Epidermal melanocyte (primary cell): Measurements from ENCODE around the gene DNAJB8.

Source experiments
- DNase-seq: peaks from one replicate; pipeline ENCODE4 v3.0.0; 2011; ENCODE audit warnings: low spot score; ENCODE audit not compliant: insufficient read length

Gene DNAJB8

DNA sequence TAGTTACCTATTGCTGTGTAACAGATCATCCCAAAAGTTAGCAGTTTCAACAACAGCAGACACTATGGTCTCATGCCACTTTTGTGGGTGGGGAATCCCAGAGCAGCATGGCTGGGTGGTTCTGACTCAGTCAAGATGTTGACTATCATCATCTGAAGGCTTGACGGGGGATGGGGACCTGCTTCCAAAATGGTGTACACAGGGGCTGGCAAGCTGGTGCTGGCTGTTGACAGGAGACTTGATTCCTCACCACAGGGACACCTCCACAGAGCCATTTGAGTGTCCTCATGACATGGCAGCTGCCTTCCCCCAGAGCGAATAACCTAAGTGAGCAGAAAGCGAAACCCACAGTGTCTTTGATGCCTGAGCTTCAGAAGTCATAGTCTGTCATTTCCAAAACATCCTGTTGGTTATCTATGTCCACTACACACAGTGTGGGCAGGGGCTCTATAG is 19.1 kb downstream of the DNAJB8 start:
- DNase-seq, result no peak

DNA sequence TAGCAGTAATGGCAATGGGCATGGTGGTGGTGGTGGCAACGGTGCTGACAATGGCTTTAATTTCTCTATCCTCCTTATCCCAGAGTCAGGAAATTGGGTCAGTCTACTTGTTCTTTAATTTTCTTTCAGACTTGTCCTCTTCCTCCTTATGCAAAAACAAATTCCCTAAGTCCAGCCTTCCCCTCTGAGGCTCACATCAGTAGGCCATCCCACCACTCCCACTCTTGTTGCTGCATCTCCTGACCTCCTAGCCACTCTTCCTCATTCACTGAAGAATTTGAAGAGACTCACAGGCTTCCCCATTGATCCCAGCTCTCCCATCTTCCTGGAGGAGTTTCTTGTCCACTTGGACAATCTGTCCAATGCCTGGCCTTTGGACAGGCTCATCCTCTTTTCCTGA is 19.9 kb downstream of the DNAJB8 start:
- no peak for DNase-seq

DNA sequence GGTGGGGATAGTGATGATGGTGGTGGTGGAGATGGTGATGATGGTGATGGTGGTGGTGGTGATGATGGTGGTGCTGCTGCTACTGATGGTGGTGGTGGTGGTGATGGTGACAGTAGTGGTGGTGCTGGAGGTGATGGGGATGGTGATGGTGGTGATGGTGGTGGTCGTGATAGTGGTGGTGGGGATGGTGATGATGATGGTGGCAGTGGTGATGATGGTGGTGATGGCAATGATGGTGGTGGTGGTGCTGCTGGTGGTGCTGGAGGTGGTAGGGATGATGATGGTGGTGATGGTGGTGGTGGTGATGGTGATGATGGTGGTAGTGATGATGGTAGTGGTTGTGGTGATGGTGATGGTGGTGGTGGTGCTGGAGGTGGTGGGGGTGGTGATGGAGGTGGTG is 21.3 kb downstream of the DNAJB8 start:
- no peak for DNase-seq

DNA sequence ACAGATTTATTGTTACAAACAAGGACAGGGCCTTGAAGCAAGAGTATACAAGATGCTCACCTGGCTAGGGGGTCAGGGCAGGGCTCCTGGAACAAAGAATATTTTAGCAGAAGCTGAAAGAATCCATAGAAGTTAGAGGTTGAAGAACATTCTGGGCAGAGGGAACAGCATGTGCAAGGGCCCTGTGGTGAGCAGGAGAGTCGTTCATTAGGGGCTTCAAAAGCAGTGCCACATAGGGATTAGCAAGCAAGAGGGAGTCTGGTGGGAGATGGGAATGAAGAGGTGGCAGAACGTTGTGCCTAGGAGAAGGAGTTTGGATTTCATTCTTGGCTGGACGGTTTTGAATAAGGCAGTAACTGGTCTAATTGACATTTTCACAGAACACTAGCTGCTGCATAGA is 22.9 kb downstream of the DNAJB8 start:
- DNase-seq, result no peak

DNA sequence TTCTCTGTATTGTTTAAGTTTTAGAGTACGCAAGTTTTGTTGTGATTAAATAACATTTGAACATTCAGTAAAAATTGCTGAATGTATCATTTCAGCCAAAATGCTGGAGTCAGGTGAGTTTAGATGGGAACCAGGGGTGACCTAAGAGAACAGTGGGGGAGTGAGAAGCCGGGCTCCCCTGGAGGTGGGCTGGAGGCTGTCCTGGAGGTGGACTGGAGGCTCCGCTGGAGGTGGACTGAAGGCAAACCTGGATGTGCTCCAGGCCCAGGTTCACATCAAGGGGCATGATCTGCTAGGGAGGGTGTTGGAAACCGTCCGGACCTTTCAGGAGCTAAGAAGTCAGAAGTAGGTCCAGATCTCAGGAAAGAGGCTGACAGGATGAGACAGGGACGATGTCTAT is 23.7 kb downstream of the DNAJB8 start:
- no peak for DNase-seq

DNA sequence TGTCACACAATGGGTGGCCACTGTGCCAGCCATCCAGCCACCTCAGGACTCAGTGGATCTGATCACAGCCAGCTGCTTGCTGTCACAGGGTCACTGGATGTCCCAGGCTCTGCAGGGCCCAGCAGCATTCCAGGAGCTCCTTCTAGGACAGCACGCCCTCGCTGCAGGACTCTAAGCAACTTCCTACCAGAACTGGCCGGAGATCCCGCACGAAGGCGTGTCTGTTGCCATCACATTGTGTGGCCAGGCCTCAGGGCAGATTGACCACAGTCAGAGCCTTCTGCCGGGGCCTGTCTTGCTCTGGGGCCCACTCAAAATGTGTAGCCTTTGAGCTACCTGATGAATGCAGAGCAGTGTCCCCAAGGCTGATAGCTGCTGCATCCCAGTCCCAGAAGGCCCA is 24.6 kb downstream of the DNAJB8 start:
- no peak for DNase-seq

DNA sequence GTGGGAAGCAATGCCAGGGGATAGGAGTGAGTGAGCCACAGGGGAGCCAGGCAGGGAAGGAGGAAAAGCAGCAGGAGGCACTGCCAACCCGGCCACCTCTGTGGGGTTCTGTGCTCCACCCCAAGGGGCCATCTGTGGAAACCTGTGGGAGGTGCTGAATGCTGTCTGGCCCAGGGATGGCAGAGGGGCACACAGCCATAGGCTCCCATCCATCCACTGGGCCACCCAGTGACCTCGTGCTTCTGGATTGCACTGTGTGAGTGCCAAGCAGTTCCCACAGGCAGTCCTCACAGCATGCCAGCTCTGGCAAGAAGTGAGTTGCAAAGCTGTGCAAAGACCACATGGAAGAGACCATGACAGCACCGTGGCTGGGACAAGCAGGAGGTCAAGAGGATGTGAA is 27.5 kb downstream of the DNAJB8 start:
- DNase-seq, result no peak

DNA sequence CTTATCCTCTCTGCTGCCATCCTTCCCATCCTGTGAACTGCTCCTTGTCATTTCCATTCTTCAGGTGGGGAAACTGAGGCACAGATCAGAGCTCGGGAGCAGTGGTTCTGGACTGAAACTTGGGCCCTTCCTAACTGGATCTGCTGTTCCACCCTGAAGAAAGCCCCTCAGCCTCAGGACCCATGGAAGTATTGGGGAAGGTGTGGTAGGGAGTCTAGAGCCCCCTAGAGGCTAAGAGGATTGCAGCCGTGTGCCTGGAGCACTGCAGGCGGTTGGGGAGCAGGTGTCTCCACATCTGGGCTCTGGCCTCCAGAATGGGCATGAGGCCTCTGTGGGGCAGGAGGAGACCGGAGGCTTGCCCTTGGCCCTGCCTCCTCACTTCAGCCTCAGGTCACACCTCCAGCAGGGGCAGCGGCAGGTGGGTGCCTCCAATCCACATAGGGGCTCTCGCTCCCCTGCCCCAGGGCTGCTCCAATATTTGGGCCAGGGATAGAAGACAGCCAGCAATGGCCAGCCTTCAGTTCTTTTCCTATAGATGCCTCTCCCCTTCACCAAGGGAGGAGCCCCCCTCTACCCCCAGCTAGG is 28.1 kb downstream of the DNAJB8 start:
- DNase-seq, result no peak

DNA sequence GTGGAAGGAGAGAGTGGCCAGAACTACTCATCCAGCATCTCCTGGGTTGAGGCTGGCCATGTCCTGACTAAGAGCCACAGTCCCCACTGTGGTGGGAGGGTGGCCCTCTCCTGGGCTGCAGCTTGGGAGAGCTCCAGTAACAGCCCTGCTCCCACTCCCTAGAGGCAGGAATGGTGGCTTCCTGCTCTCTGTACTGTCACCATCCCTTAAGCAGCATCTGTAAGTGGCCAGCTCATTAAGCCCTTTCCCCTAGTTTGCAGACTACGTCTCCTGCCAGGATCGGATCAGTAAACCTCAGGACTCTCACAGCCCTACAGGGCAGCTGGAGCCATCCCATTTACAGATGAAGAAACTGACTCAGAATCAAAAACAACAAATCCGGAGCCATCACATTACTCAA is 30.5 kb downstream of the DNAJB8 start:
- DNase-seq, result no peak

DNA sequence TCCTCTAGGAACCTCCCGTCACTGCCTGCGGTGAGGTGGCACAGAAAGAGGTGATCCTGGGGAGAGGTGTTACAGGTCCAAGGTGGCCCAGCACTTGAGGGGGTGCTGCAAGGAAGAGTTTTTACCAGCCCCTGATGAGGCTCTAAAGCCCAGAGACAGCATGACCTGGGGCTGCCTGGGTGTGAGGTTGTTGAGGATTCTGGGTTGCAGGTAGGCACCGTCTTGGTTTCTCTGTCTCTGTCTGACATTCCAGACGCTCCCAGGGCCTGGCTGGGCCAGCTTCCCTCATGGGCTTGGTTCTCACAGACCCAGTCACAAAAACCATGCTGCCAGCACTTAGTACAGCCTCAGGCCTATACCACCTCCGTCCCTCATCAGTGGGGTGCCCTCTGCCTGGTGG is 31.1 kb downstream of the DNAJB8 start:
- no peak for DNase-seq

DNA sequence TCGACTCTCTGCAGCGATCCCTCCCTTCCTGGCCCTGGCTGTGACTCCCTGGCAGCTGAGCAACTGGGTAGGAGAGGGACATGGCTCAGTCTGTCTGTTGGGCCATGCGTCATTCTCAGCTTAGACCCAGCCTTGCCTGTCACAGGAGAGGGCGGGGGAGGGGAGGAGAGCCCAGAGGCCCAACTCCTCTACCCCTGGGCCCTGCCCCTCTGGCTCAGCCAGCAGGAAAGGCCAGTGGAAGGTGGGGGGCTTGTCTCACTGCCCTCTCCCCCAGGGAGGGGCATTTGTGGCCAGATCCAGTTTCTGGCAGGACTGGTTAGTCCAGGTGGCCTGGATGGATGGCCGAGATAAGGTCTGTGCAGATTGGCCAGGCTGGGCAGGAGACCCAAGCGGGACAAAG is 31.6 kb downstream of the DNAJB8 start:
- DNase-seq, result no peak

DNA sequence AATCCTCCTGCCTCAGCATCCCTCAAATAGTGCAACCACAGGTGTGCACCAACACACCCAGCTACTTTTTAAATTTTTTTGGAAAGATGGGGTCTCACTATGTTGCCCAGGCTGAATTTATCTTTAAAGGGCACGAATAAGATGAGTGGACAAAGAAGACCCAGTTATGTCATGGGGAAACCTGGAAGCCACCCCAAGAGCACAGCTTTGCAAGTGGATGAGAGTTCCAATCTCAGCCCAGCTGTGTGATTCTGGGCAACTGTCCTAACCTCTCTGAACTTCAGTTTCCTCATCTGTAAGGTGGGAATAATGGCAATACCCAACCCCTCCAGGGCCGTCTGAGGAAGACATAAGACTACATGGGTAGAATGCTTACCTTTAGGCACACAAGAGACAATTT is 32.2 kb downstream of the DNAJB8 start:
- DNase-seq, result no peak

DNA sequence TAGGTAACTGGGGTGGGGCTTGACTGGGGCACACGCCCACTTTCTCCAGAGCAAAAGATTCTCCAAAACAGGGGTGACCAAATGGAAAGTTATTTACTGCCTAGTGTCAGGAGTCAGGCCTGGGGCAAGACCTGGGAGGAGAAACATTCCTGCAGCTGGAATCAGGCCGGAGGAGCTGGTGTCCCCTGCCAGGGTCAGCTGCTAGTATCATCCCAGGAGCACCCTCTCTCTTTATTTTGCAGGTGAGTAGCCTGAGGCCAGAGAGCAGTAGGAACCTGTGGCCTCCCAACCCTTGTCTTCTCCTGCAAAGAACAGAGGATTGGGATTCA is 32.9 kb downstream of the DNAJB8 start:
- no peak for DNase-seq

DNA sequence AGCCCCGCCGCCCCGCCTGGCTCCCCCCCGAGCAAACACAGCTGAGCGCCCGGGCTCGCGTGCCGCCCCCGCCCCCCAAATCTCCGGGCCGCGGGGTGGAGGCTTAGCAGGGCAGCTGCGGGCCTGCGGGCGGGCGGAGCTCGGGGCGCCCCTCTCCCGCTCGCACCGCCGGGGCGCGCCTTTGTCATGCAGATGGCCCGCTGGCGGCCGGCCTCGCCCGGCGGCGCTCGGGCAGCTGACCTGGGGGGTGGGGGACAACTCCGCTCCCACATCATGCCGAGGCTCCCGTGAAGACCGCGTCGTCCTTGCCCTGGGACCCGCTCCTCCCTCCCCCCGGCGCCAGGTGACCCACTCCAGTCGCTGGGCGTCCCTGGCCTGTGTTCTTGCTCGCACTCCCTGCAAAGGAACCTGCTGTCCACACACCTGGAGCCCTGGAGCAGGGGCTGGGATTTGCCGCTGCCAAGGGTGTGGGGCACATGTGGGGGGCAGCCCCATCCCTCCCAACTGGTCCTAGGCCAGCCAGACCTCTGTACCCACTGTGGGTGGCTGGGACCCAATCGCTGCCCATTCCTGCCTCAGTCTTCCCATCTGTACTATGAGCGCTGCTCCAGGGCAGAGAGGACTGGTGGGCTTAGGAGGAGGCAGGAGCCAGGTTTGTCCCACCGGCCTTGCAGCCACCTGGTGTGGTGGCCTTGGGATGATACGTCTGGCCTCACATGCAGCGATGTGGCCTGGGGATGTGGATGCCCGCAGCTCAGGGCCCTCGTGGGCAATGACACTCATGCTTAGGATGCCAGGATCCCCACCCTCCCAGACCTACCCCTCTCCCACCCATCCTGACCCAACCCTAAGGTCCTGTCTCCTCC is 33.5 kb downstream of the DNAJB8 start:
- DNase-seq, result no peak

DNA sequence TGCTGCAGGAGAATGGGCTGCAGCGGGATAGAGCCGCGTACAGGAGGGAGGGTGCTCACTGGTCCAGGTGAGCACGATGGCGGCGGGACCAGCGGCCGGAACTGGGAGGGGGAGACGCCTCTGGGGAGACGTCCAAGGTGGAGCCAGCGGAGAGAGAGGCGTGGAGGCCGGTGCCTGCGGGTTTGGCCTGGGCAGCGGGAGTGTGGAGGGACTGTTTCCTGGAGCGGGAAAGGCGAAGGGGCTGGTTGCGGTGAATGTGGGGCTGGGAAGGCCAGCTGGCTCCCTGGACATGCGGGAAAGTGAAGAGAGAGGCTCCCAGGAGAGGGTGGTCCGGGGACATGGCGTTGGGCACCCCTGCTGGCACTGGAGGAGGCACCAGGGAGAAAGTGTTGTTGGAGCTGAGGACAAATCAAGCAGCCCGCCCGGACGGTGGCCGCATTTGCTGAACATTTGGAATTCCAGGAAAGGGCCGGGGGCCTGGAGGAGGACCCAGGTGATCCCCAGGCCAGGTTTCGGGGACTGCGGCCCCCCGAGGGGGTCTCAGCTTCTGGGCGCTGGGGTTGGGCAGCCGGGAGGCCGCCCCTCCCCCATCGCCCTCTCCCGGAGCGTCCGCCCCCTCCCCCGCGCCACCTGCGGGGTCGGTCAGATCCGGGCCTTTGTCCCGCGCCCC is 34.3 kb downstream of the DNAJB8 start:
- no peak for DNase-seq

DNA sequence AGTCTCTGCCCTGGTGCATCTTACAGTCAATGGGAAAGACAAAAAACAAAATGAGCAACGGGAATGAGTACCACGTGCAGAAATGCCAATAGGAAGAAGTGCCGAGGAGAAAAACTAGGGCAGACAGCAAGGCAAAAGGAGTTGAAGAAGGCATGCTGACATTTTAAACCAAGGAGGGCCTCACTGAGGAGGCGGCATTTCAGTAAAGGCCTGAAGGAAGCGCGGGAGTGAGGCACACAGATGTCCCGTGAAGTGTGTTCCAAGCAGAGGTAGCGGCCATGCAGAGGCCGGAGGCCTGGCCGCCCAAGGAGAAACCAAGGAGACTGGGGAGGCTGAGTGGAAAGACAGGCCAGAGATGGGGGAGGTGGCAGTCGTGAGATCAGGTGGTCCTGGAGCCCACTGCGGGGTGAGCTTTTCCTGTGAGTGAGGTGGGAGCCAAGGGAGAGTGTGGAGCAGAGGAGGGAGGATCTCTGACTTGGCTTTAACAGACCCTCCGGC is 34.8 kb downstream of the DNAJB8 start:
- DNase-seq, result no peak

DNA sequence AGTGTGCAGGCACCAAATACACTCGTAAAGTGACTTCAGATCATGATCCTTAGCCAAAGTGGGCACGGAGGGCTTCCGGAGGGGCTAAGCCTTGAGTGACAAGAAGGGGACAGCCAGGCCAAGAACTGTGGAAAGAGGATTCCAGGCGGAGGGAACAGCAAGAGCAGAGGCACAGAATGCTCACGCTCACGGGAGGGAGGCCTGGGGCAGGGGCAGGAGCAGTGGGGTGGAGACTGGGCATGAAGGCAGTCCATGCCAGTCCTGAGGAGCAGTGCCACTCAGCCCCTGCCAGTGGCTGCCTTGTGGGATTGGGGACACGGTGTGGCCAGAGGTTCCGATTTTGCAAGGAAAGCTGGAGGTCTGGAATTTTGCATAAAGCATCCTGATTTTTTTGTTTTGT is 36.0 kb downstream of the DNAJB8 start:
- no peak for DNase-seq

DNA sequence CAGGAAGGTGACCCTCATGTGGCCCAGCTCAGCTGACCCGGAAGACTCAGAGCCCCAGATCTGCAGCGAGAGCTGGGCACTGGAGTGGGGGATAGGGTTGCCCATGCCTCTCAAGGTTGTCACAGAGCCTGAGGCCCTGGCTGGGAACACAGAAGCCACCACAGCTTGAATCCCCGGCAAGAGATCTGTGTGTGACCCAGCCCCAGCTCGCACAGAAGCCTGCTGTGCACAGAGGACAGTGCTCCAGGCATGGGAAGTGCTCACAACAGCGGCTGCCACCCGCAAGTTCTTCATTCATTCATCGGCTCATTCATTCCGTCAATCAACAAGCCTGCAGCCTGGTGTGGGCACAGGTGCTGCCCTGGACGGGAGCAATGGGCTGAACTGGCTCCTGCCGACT is 36.4 kb downstream of the DNAJB8 start:
- no peak for DNase-seq

DNA sequence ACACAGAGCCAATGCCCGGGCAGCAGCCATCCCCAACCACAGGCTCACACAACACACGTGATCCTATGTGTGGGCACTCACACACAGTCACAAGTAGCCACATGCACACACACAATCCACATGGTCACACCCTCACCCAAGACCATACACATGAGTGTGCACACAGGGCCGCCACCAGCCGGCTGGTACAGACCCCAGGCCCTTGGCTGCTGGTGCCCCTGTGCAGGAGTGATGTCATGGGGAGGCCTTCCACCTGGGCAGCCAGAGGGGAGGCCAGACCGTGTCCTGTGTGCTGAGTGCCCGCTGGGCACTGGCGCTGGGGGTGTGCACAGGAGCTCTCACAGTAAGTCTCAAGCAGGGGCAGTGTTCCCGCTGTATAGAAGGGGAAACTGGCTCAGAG is 36.9 kb downstream of the DNAJB8 start:
- DNase-seq, result no peak

DNA sequence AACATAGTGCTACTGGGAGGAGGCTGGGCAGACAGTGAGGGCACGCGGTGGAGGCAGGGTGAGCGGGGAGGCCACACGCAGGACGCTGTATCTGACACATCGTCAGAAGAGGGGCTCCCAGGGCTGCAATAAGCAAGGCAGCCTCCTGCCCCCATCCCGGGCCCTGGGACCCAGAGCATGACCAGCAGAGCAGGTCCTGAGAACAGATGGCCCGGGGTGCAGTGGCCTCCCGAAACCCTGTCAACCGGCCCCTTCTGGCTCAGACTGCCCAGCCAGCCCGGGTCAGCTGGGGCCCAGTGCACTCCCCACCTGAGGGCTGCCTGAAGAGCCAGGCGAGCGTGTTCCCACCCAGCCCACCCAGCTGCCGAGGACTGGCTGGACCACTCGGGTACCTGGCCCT is 37.4 kb downstream of the DNAJB8 start:
- no peak for DNase-seq

DNA sequence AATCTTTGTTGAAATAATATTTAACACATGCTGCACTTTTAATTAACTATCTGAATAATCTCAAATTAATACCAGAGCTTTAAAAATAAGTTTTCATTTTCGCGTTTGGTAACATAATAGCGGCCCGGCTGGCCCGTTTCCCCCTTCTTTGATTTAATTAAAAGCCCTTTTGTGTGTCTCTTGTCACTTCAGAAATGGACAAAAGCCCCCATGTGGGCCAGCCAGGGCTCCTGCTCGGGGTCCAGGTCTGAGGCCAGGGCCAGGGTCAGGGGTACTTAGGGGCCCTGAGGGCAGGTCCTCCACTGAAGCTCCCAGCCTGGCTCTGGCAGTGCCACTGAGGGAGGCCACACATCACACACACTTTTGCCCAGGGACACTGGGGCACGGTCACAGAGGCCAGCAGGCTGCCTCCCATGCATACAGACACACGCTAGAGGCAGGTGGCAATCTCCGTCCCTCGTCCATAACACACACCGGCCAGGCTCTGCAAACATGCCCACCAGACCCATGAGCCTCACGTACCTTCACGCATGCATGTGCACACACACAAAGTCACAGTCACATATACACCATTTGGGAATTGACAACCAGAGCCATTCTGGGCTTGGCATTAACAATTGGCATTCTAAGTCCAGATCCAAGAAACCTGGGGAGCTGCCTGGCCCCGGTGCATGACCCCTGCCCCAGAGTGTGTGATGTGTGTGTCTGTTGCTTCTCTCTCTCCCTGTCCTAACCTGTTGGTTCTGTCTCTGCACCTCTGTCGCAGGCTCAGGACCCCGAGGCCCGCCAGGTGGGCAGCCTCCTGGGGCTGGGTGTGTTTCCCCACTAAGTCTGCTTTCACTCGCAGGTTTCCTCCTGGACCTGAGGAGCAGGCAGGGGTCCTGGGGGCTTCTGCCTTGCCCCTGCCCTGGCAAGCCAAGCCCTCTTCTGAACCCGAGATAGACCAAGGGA is 38.5 kb downstream of the DNAJB8 start:
- no peak for DNase-seq
